K562 (cell line): ENCODE measurements around the gene RER1. TPM values are rescaled to one million over a fixed set of nuclear protein-coding genes. Genes with fewer than 3 reads are reported as not detected.

Experiments
- ATAC-seq: fragments of 200-7000 bp; cut with Tn5 transposase; 3 replicates; pipeline ENCODE4 v1.9.1; 2020; ENCODE audit warnings: moderate library complexity
- BruUV-seq: library from RNA; stranded (reverse); fragments of 400-500 nt; replicated peaks from 2 replicates; lab custom pipeline; 2021; lab: Mats Ljungman, UMichigan
- CTCF ChIA-PET: fragments of 300-600 bp; formaldehyde crosslinking; extraction: SDS; loops from one replicate; lab custom pipeline; 2021; ENCODE audit warnings: low intra/inter-chr PET ratio; lab: Yijun Ruan, JAX
- POLR2A ChIA-PET: fragments of 300-600, 350-650 bp; sonication (Branson Sonifier 250); formaldehyde crosslinking; extraction: SDS; loops from one replicate; lab custom pipeline; 2021; ENCODE audit warnings: antibody characterized with exemption, inconsistent platforms; lab: Yijun Ruan, JAX
- DNase-seq, 4 experiments: peaks; one replicate each; pipeline versions ENCODE4 v3.0.0 to v3.0.0-alpha.2; 2011 to 2018; ENCODE audit warnings: low spot score in 3 of 4, mixed read lengths in 3 of 4; ENCODE audit errors: extremely low read depth in 1 of 4
- FAIRE-seq: peaks from 2 replicates; lab custom pipeline; 2011; peaks lifted over from hg19 to GRCh38; lab: Jason Lieb, UNC
- H2AFZ ChIP-seq: 2 replicates; pipeline ENCODE4 v1.6.0; 2011; ENCODE audit warnings: low read depth, low read length, control low read depth, inconsistent platforms
- H3K27ac ChIP-seq: fragments of 200-600 bp; 3 replicates; pipeline ENCODE4 v1.8.0; 2011; ENCODE audit warnings: low read depth, mild to moderate bottlenecking, control low read depth, inconsistent platforms, low read length, moderate library complexity, mixed read lengths; ENCODE audit errors: extremely low read depth
- H3K27me3 ChIP-seq, 2 experiments: fragments of 300-600 bp in 1 of 2; 2 replicates in 1 of 2; 3 replicates in 1 of 2; pipeline versions ENCODE4 v1.6.0 to v1.8.0; 2011; ENCODE audit warnings: inconsistent platforms in 2 of 2, low read length in 2 of 2, mild to moderate bottlenecking in 1 of 2, mixed read lengths in 1 of 2, moderate library complexity in 1 of 2; ENCODE audit not compliant: control insufficient read depth in 2 of 2, insufficient read depth in 2 of 2
- H3K36me3 ChIP-seq: fragments of 300-600 bp; 3 replicates; pipeline ENCODE4 v1.8.0; 2011; ENCODE audit warnings: mild to moderate bottlenecking, low read length, inconsistent platforms; ENCODE audit not compliant: control insufficient read depth, insufficient read depth
- H3K4me1 ChIP-seq, 2 experiments: fragments of 200-600 bp in 1 of 2; replicated peaks in 1 of 2; 2 replicates in 1 of 2; 3 replicates in 1 of 2; pipeline versions ENCODE4 v1.5.1 to v1.8.0; 2011; ENCODE audit warnings: inconsistent platforms in 2 of 2, low read length in 2 of 2, mild to moderate bottlenecking in 1 of 2, mixed read lengths in 1 of 2, moderate library complexity in 1 of 2; ENCODE audit not compliant: control insufficient read depth in 2 of 2, insufficient read depth in 2 of 2
- H3K4me2 ChIP-seq: 2 replicates; pipeline ENCODE4 v1.6.1; 2011; ENCODE audit warnings: low read length, control low read depth, inconsistent platforms, mixed read lengths; ENCODE audit not compliant: insufficient read depth
- H3K4me3 ChIP-seq: fragments of 200-600 bp; sonication (generic), shearing (Covaris generic); 2 replicates; pipeline ENCODE4 v1.5.1; 2016; ENCODE audit warnings: control low read depth, inconsistent platforms
- H3K79me2 ChIP-seq: fragments of 200-600 bp; 3 replicates; pipeline ENCODE4 v1.8.0; 2011; ENCODE audit warnings: low read length, inconsistent platforms; ENCODE audit not compliant: control insufficient read depth, insufficient read depth
- H3K9ac ChIP-seq, 2 experiments: 2 replicates each; pipeline versions ENCODE4 v1.6.0 to v1.6.1; 2011; ENCODE audit warnings: low read depth in 2 of 2, low read length in 2 of 2, control low read depth in 1 of 2, inconsistent platforms in 1 of 2, mild to moderate bottlenecking in 1 of 2, mixed read lengths in 1 of 2; ENCODE audit not compliant: insufficient read depth in 1 of 2
- H3K9me1 ChIP-seq: one replicate; pipeline ENCODE4 v1.6.0; 2011; ENCODE audit warnings: inconsistent platforms, mild to moderate bottlenecking, low read length, moderate library complexity; ENCODE audit not compliant: control insufficient read depth, insufficient read depth
- H3K9me3 ChIP-seq: replicated peaks from 2 replicates; pipeline ENCODE4 v1.5.1; 2011; ENCODE audit warnings: low read depth, low read length, inconsistent platforms; ENCODE audit not compliant: control insufficient read depth, insufficient read depth
- H4K20me1 ChIP-seq: replicated peaks from 2 replicates; pipeline ENCODE4 v1.6.1; 2011; ENCODE audit warnings: low read length, inconsistent platforms, mixed read lengths; ENCODE audit not compliant: control insufficient read depth, insufficient read depth
- ARID2 ChIP-seq: fragments of 450-650 bp; IDR thresholded peaks from 2 replicates; pipeline ENCODE4 v1.6.1; 2017; ENCODE audit warnings: antibody characterized with exemption, mild to moderate bottlenecking
- CREB1 ChIP-seq, 2 experiments: sonication (generic) in 1 of 2; formaldehyde crosslinking in 1 of 2; IDR thresholded peaks; 2 replicates each; pipeline versions ENCODE4 v1.6.1 to v1.8.0; 2012 to 2022; ENCODE audit warnings: inconsistent platforms in 1 of 2, mild to moderate bottlenecking in 1 of 2, missing genetic modification reagents in 1 of 2, moderate library complexity in 1 of 2
- CREM ChIP-seq: IDR thresholded peaks from 2 replicates; pipeline ENCODE4 v1.6.1; 2014; ENCODE audit warnings: antibody characterized with exemption, low read depth
- CTCFL ChIP-seq: IDR thresholded peaks from 2 replicates; pipeline ENCODE4 v1.6.1; 2011; ENCODE audit warnings: borderline replicate concordance, low read depth, mild to moderate bottlenecking, moderate library complexity, low read length; ENCODE audit not compliant: insufficient read depth, poor library complexity, severe bottlenecking
- EZH2 ChIP-seq: IDR thresholded peaks from 2 replicates; pipeline ENCODE4 v1.6.1; 2012; ENCODE audit warnings: low read depth, mild to moderate bottlenecking, inconsistent platforms, low read length, borderline replicate concordance
- FOXA3 ChIP-seq, 2 experiments: fragments of 450-650 bp in 1 of 2; sonication (generic) in 1 of 2; formaldehyde crosslinking; IDR thresholded peaks in 1 of 2; conservative IDR thresholded peaks in 1 of 2; 2 replicates each; pipeline versions ENCODE4 v1.4.0 to v1.8.0; 2020 to 2022; ENCODE audit warnings: mild to moderate bottlenecking in 2 of 2, missing genetic modification reagents in 1 of 2
- IRF9 ChIP-seq: fragments of 450-650 bp; IDR thresholded peaks from 2 replicates; pipeline ENCODE4 v1.6.1; 2016; ENCODE audit warnings: missing biosample characterization, missing genetic modification characterization
- MCM5 ChIP-seq: fragments of 450-650 bp; IDR thresholded peaks from 2 replicates; pipeline ENCODE4 v1.6.1; 2016; ENCODE audit warnings: low read depth
- MYNN ChIP-seq, 2 experiments: sonication (generic); formaldehyde crosslinking in 1 of 2; IDR thresholded peaks; 2 replicates each; pipeline versions ENCODE4 v1.5.0 to v1.6.1; 2016 to 2020; ENCODE audit warnings: antibody characterized with exemption in 1 of 2, missing genetic modification reagents in 1 of 2
- NFIC ChIP-seq: fragments of 450-650 bp; IDR thresholded peaks from 2 replicates; pipeline ENCODE4 v1.6.1; 2017; ENCODE audit warnings: mild to moderate bottlenecking, inconsistent platforms
- RAD21 ChIP-seq, 2 experiments: fragments of 250-450 bp in 1 of 2; fragments of 450-650 bp in 1 of 2; sonication (Bioruptor Pico) in 1 of 2; formaldehyde crosslinking in 1 of 2; IDR thresholded peaks in 1 of 2; conservative IDR thresholded peaks in 1 of 2; 2 replicates each; pipeline versions ENCODE4 v1.4.0 to v1.8.0; 2020 to 2022; ENCODE audit warnings: mild to moderate bottlenecking in 2 of 2, moderate library complexity in 1 of 2
- TFAP4 ChIP-seq: sonication (generic); formaldehyde crosslinking; IDR thresholded peaks from 2 replicates; pipeline ENCODE4 v1.8.0; 2022; ENCODE audit warnings: missing genetic modification reagents, mild to moderate bottlenecking, moderate library complexity, borderline replicate concordance
- WGBS: fragments of 100-300 bp; shearing (Covaris generic); methylation state at CpG from one replicate; pipeline ENCODE4 v1.1.6; 2016; ENCODE audit warnings: low coverage, mixed read lengths; ENCODE audit not compliant: insufficient coverage; ENCODE audit errors: missing lambda C conversion rate; 5-methylcytosine and 5-hydroxymethylcytosine counted together
- in situ Hi-C: fragments of 300-500 bp; cut with MboI; formaldehyde crosslinking; loops from 4 replicates; pipeline ENCODE4 v1.15.0; 2018; ENCODE audit warnings: inconsistent platforms, mixed read lengths
- intact Hi-C: fragments of 100-400 bp; cut with micrococcal nuclease; formaldehyde crosslinking; loops from 2 replicates; pipeline ENCODE4 v1.14.2; 2022
- polyA plus RNA-seq, 8 experiments: library from polyadenylated mRNA; depleted of rRNA in 4 of 8; stranded (reverse) in 5 of 8; unstranded in 3 of 8; fragments of >200 nt; fragmentation: Nextera tagmentation in 2 of 8; fragmentation: Illumina TruSeq in 1 of 8; extraction: Ambion mirVana in 2 of 8; extraction: Trizol in 1 of 8; gene quantifications; 2 replicates each; pipeline versions ENCODE4 v1.2.1 to v1.2.3, GENCODE V29; 2011 to 2014; ENCODE audit warnings: inconsistent platforms in 1 of 8, missing spikeins in 1 of 8
- total RNA-seq, 7 experiments: library from RNA; depleted of rRNA in 6 of 7; stranded (reverse); fragments of >200 nt in 6 of 7; fragmentation: Illumina TruSeq in 2 of 7; extraction: Trizol in 2 of 7; gene quantifications; 2 replicates each; pipeline versions ENCODE4 v1.2.1 to v1.2.3, GENCODE V29; 2011 to 2021; ENCODE audit warnings: low replicate concordance in 1 of 7

RER1 gene
- total and polyA plus RNA-seq, 9 of the 15 experiments (the other 6 are each of a cell fraction or from before 2014, with no cell fraction given) = 19.6 to 354 (median 183) TPM

GRCh38 chr1:2381741-2382620 is 9.7 kb upstream of the RER1 start (continued):
- no peak for TF ChIP-seq FOXA3 (CRISPR knock-in tag; conservative IDR thresholded peaks at IDR 0.05 in 1 of 2, IDR thresholded peaks at IDR 0.05 in 1 of 2)
- TF ChIP-seq ARID2 = peak; percentile 93

GRCh38 chr1:2382621-2383361 is 8.8 kb upstream of the RER1 start:
- ChIA-PET POLR2A (interaction anchor here (0.6 to 1.9 kb wide), 4 partner anchors 187 to 366 kb away, joined by 3 to 8 read pairs (median 3); partner anchors contain the start of gene FAAP20), CTCF (interaction anchor here (1.7 to 2.9 kb wide), 3 partner anchors 187 to 251 kb away, joined by 7 to 44 read pairs (median 13); partner anchors contain the start of gene FAAP20)
- BruUV-seq = no TSS peak
- ATAC-seq (peak; percentile 78), FAIRE-seq (peak; percentile 82), DNase-seq (peak; percentile 60 to 73 (median 65))
- Histone ChIP-seq H2AFZ (no peak overlapping the region), H3K4me3 (no peak overlapping the region), H3K79me2 (no peaks in the 10 kb centered on the region), H3K27ac (no peak overlapping the region), H3K36me3 (no peaks in the 10 kb centered on the region; the same call in 2 of the 3 replicates), H3K9me3 (no peaks in the 10 kb centered on the region), H3K4me2 (no peak overlapping the region), H3K9ac (no peak overlapping the region), H3K9me1 (no peaks in the 10 kb centered on the region), H3K4me1 (peaks cover 0 to 46% of the 10 kb centered on the region in 2 experiments; a peak in 2 of 5 replicates), H3K27me3 (peaks cover 11 to 39% of the 10 kb centered on the region in 2 experiments; a peak in 4 of 5 replicates), H4K20me1 (peaks cover 22% of the 10 kb centered on the region)
- in situ Hi-C loops (no loop called here), intact Hi-C loops (no loop called here)
- WGBS = 11% methylated on average over 13 of the region's 13 CpGs
- TF ChIP-seq MYNN (IDR thresholded peaks at IDR 0.05) (0 out of 2 replicates have a peak, but pooled peaks have one; percentile 24), MYNN (CRISPR knock-in tag; IDR thresholded peaks at IDR 0.05) (no peak), TFAP4 (CRISPR knock-in tag) (peak; percentile 51; the same call in 1 of the 2 replicates), IRF9 (no peak), CREB1 (IDR thresholded peaks at IDR 0.05) (no peak), CREB1 (CRISPR knock-in tag; IDR thresholded peaks at IDR 0.05) (peak; percentile 51; the same call in 1 of the 2 replicates), CTCFL (peak; percentile 15), CREM (peak; percentile 33; the same call in 1 of the 2 replicates), NFIC (peak; percentile 33; the same call in 1 of the 2 replicates), MCM5 (no peak), RAD21 (CRISPR knock-in tag; conservative IDR thresholded peaks at IDR 0.05 in 1 of 2, IDR thresholded peaks at IDR 0.05 in 1 of 2) (peak in 1 of 2 experiments; percentile 30; a peak in 1 of 4 replicates), EZH2 (no peak)
